Measurements from ENCODE around the gene COL12A1. TPM values are rescaled to one million over a fixed set of nuclear protein-coding genes. Genes with fewer than 3 reads are reported as not detected.
A peak's percentile ranks its signal among the peaks of the same experiment; 100 is the strongest.

Gene COL12A1
- total and polyA plus RNA-seq, 2 of the 13 experiments (the other 11 are each of a cell fraction or from before 2014, with no cell fraction given): 0.02 TPM; not detected in 1

DNA sequence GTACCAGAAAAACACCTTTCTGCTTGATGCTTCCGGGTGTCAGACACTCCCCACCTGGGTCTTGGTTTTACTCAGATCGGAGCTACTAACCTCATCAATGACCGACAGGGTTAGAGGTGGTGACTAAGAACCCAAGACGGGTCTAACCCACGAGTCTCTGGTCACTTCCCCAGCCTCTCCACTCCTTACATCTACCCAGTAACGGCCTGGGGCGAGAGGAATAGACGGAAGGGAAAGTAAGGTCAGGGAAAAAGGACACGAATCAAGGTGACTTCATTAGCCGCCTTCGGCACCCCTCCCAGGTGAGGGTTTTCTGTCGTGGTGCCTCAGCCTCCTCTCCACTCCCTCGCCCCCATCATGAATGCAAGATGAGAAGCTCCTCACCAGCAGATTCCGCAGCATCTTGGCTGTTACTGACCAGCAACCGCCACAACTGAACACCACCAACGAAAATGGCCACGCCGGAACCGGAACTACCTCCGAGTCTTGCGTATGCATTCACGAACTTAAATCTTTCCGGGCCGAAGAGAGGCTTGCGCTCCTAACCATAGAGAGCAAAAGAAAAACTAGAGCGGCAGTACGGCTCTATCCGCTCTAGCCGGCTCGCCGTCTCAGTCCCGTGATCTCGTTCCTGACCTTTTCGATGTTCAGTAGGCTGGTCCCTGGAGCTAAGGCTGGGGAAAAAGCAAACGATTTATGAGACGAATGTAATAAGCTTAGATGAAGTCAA is 37.6 kb upstream of the COL12A1 start, which contains the start of gene COX7A2 (continued):
- peak; percentile 79 for TF ChIP-seq NR2F2 (IDR thresholded peaks at IDR 0.05; ENCODE audit: borderline replicate concordance, low read depth)
- TF ChIP-seq ZNF619 (CRISPR knock-in tag; IDR thresholded peaks at IDR 0.05): peak; percentile 39; the same call in 1 of the 2 replicates
- no peak; the same call in 1 of the 2 replicates for TF ChIP-seq ZBTB20 (CRISPR knock-in tag; IDR thresholded peaks at IDR 0.05; ENCODE audit: borderline replicate concordance, low read depth)
- no peak for TF ChIP-seq RFX1 (IDR thresholded peaks at IDR 0.05)
- TF ChIP-seq, protein P1, sequence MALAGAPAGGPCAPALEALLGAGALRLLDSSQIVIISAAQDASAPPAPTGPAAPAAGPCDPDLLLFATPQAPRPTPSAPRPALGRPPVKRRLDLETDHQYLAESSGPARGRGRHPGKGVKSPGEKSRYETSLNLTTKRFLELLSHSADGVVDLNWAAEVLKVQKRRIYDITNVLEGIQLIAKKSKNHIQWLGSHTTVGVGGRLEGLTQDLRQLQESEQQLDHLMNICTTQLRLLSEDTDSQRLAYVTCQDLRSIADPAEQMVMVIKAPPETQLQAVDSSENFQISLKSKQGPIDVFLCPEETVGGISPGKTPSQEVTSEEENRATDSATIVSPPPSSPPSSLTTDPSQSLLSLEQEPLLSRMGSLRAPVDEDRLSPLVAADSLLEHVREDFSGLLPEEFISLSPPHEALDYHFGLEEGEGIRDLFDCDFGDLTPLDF (CRISPR knock-in tag; IDR thresholded peaks at IDR 0.05): no peak
- TF ChIP-seq, protein P2, sequence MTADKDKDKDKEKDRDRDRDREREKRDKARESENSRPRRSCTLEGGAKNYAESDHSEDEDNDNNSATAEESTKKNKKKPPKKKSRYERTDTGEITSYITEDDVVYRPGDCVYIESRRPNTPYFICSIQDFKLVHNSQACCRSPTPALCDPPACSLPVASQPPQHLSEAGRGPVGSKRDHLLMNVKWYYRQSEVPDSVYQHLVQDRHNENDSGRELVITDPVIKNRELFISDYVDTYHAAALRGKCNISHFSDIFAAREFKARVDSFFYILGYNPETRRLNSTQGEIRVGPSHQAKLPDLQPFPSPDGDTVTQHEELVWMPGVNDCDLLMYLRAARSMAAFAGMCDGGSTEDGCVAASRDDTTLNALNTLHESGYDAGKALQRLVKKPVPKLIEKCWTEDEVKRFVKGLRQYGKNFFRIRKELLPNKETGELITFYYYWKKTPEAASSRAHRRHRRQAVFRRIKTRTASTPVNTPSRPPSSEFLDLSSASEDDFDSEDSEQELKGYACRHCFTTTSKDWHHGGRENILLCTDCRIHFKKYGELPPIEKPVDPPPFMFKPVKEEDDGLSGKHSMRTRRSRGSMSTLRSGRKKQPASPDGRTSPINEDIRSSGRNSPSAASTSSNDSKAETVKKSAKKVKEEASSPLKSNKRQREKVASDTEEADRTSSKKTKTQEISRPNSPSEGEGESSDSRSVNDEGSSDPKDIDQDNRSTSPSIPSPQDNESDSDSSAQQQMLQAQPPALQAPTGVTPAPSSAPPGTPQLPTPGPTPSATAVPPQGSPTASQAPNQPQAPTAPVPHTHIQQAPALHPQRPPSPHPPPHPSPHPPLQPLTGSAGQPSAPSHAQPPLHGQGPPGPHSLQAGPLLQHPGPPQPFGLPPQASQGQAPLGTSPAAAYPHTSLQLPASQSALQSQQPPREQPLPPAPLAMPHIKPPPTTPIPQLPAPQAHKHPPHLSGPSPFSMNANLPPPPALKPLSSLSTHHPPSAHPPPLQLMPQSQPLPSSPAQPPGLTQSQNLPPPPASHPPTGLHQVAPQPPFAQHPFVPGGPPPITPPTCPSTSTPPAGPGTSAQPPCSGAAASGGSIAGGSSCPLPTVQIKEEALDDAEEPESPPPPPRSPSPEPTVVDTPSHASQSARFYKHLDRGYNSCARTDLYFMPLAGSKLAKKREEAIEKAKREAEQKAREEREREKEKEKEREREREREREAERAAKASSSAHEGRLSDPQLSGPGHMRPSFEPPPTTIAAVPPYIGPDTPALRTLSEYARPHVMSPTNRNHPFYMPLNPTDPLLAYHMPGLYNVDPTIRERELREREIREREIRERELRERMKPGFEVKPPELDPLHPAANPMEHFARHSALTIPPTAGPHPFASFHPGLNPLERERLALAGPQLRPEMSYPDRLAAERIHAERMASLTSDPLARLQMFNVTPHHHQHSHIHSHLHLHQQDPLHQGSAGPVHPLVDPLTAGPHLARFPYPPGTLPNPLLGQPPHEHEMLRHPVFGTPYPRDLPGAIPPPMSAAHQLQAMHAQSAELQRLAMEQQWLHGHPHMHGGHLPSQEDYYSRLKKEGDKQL (CRISPR knock-in tag; IDR thresholded peaks at IDR 0.05; ENCODE audit: low read depth): 0 out of 2 replicates have a peak, but pooled peaks have one; percentile 24
- no peak for TF ChIP-seq ARNTL (CRISPR knock-in tag; IDR thresholded peaks at IDR 0.05)
- peak; percentile 79 for TF ChIP-seq BRD4 (CRISPR knock-in tag; IDR thresholded peaks at IDR 0.05)
- TF ChIP-seq, protein P3, sequence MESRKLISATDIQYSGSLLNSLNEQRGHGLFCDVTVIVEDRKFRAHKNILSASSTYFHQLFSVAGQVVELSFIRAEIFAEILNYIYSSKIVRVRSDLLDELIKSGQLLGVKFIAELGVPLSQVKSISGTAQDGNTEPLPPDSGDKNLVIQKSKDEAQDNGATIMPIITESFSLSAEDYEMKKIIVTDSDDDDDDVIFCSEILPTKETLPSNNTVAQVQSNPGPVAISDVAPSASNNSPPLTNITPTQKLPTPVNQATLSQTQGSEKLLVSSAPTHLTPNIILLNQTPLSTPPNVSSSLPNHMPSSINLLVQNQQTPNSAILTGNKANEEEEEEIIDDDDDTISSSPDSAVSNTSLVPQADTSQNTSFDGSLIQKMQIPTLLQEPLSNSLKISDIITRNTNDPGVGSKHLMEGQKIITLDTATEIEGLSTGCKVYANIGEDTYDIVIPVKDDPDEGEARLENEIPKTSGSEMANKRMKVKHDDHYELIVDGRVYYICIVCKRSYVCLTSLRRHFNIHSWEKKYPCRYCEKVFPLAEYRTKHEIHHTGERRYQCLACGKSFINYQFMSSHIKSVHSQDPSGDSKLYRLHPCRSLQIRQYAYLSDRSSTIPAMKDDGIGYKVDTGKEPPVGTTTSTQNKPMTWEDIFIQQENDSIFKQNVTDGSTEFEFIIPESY (CRISPR knock-in tag; IDR thresholded peaks at IDR 0.05): peak; percentile 40; the same call in 1 of the 2 replicates
- TF ChIP-seq SYNCRIP (IDR thresholded peaks at IDR 0.05; ENCODE audit: insufficient read depth, low read depth, low read length): no peak
- TF ChIP-seq ARNT2 (CRISPR knock-in tag; IDR thresholded peaks at IDR 0.05; ENCODE audit: low read depth): no peak
- peak; percentile 87 for TF ChIP-seq GABPA (IDR thresholded peaks at IDR 0.05; ENCODE audit: low read depth, low read length)
- TF ChIP-seq GABPA (CRISPR knock-in tag; IDR thresholded peaks at IDR 0.05; ENCODE audit: low read depth): peak; percentile 99
- TF ChIP-seq IKZF4 (CRISPR knock-in tag; IDR thresholded peaks at IDR 0.05; ENCODE audit: borderline replicate concordance, low read depth, not compliant biosample characterization): peak; percentile 57
- TF ChIP-seq KLF6 (CRISPR knock-in tag; IDR thresholded peaks at IDR 0.05): no peak
- TF ChIP-seq, protein P4, sequence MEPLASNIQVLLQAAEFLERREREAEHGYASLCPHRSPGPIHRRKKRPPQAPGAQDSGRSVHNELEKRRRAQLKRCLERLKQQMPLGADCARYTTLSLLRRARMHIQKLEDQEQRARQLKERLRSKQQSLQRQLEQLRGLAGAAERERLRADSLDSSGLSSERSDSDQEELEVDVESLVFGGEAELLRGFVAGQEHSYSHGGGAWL (CRISPR knock-in tag; IDR thresholded peaks at IDR 0.05): peak; percentile 52; the same call in 1 of the 2 replicates
- TF ChIP-seq, protein P5, sequence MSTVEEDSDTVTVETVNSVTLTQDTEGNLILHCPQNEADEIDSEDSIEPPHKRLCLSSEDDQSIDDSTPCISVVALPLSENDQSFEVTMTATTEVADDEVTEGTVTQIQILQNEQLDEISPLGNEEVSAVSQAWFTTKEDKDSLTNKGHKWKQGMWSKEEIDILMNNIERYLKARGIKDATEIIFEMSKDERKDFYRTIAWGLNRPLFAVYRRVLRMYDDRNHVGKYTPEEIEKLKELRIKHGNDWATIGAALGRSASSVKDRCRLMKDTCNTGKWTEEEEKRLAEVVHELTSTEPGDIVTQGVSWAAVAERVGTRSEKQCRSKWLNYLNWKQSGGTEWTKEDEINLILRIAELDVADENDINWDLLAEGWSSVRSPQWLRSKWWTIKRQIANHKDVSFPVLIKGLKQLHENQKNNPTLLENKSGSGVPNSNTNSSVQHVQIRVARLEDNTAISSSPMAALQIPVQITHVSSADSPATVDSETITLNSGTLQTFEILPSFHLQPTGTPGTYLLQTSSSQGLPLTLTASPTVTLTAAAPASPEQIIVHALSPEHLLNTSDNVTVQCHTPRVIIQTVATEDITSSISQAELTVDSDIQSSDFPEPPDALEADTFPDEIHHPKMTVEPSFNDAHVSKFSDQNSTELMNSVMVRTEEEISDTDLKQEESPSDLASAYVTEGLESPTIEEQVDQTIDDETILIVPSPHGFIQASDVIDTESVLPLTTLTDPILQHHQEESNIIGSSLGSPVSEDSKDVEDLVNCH (CRISPR knock-in tag; IDR thresholded peaks at IDR 0.05): no peak
